NB4 (cell line): ENCODE results near the gene INF2.

Experiments
- DNase-seq: peaks from one replicate; pipeline ENCODE4 v3.0.0; 2010; ENCODE audit warnings: low read depth
- H3K4me3 ChIP-seq: one replicate; pipeline ENCODE4 v1.5.1; 2011; ENCODE audit warnings: mild to moderate bottlenecking, low read depth, low read length, moderate library complexity
- MAX ChIP-seq: IDR thresholded peaks from 2 replicates; pipeline ENCODE4 v1.6.1; 2011; ENCODE audit warnings: low read depth, low read length
- MYC ChIP-seq: IDR thresholded peaks from 2 replicates; pipeline ENCODE4 v1.6.1; 2011; ENCODE audit warnings: low read depth, low read length
- POLR2A ChIP-seq: IDR thresholded peaks from 2 replicates; pipeline ENCODE4 v1.6.1; 2011; ENCODE audit warnings: mild to moderate bottlenecking; ENCODE audit not compliant: insufficient read length; ENCODE audit errors: extremely low read depth
- TF ChIP-seq, protein P1 (sequence below): IDR thresholded peaks from one replicate; pipeline ENCODE4 v1.5.1; 2012; ENCODE audit warnings: low read depth, low read length

Gene INF2

DNA sequence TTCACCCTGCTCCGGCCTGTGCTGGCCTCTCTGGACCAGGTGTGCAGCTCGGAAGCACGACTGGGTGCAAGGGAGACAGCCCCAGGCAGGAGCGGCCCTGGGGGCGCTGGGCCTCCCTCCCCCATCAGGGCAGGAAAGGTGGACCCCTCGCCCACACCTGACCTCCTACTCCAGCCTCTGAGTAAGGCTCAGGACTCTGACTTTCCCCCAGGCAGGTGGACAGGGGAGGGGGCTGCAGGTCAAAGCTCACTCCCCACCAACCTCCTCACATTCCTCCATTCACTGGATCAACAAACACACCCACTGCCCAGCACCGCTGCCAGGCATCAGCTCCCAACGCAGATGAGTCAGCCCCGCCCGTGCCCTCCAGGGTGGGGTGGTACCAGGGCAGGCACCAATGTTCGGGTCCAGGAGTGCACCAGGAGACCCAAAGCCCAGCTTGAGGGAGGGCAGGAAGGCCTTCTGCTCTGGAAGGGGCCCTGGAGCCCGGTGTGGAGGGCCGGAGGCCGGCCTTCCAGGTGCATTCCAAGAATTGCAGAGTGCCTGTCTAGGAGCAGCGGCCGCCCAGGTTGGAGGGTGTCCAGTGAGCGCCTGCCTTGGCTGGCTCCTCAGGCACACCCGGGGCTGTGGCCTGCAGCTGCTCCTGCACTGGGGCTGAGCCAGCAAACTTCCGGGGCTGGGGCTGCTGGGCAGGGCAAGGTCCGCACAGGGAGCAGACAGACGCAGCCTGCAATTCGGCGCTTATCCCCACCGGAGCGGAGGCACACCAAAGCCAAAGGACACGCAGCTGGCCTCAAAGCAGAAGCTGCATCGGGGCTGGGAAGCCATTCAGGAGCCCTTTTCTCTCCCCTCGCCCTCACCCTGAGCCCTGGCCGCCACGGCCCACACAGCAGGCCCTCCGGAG, 1.6 kb upstream of the INF2 start:
- H3K4me3 ChIP-seq: no peak overlapping the region
- TF ChIP-seq MAX: no peak
- no peak for TF ChIP-seq POLR2A
- TF ChIP-seq, protein P1, sequence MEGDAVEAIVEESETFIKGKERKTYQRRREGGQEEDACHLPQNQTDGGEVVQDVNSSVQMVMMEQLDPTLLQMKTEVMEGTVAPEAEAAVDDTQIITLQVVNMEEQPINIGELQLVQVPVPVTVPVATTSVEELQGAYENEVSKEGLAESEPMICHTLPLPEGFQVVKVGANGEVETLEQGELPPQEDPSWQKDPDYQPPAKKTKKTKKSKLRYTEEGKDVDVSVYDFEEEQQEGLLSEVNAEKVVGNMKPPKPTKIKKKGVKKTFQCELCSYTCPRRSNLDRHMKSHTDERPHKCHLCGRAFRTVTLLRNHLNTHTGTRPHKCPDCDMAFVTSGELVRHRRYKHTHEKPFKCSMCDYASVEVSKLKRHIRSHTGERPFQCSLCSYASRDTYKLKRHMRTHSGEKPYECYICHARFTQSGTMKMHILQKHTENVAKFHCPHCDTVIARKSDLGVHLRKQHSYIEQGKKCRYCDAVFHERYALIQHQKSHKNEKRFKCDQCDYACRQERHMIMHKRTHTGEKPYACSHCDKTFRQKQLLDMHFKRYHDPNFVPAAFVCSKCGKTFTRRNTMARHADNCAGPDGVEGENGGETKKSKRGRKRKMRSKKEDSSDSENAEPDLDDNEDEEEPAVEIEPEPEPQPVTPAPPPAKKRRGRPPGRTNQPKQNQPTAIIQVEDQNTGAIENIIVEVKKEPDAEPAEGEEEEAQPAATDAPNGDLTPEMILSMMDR: no peak
- no peak for TF ChIP-seq MYC
- peak; percentile 46 for DNase-seq

GRCh38 chr14:104688505-104689108, 811 bp upstream of the INF2 start:
- TF ChIP-seq, protein P1: no peak
- TF ChIP-seq POLR2A: no peak
- no peak for TF ChIP-seq MYC
- no peak for TF ChIP-seq MAX
- no peak overlapping the region for H3K4me3 ChIP-seq
- DNase-seq: no peak

DNA sequence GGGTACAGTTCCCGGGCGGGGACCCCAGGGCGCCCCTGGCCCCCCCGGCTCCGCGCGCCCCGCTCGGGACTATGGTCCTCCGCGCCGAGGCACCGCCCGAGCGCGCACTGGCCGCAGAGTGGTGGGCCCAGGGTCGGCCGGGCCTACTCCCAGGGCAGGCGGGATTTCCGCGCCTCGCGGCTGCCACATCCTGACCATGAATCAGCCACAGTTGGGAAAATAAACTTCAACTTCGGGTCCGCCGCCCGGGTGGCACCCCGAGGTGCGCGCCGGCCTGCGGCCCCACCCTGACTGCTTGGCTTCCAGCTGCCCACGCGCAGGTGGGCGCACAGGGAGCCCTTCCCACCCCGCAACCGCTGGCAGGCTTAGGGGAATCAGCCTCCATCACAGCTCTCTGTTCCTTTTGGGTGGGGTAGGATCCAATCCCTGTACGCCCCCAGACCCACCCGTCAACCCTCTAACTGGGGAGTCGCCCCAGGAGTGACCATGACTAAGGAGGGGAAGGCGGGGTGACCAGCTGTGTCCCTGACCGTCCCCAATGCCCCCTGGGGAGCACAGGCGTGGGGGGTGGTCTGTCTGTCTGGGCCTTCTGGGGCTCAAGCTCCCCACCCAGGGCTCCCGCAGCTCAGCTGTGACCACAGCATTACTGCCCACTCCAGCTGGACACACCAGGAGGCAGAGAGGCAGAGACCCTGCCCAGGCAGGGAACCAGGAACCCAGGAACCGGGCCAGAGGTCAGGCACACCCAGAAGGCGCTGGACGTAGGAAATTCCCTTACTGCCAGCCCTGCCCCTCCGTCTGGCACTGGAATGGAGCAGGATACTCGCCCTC, 678 bp downstream of the INF2 start:
- TF ChIP-seq POLR2A (no peak), MAX (no peak), MYC (no peak; the same call in 1 of the 2 replicates)
- TF ChIP-seq, protein P1: no peak
- peak overlapping the region; percentile 67 for H3K4me3 ChIP-seq
- peak; percentile 38 for DNase-seq

DNA sequence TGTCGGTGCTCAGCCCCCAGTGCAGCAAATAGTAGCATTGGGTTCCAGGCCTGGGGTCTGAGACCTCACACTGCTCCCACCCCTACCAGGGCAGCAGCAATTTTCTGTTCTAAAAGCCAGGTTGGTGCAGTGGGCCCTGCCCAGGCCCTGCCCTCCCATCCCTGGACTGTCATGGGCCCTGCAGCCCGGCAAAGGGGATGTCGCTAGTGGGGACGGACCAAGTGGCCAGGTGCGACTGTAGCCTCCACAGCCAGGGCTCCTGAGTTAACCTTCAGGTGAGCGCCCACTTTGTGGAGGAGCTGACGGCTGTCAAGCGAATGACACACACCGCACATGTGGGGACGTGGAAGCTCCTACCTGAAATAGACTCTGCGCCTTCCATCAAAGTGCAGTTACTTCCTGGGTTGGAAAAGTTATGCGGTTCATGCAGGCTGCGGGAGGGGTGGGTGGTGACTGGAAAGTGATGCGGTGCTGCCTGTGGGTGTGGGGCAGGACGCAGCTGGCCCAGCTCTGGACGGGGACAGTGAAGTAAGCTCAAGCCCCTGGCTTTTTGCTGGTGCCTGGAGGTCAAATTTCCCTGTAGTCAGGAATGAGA, 1.5 kb downstream of the INF2 start:
- DNase-seq: no peak
- TF ChIP-seq MYC: no peak
- TF ChIP-seq POLR2A: no peak
- no peak for TF ChIP-seq MAX
- TF ChIP-seq, protein P1: no peak
- H3K4me3 ChIP-seq: peak overlapping the region; percentile 67

DNA sequence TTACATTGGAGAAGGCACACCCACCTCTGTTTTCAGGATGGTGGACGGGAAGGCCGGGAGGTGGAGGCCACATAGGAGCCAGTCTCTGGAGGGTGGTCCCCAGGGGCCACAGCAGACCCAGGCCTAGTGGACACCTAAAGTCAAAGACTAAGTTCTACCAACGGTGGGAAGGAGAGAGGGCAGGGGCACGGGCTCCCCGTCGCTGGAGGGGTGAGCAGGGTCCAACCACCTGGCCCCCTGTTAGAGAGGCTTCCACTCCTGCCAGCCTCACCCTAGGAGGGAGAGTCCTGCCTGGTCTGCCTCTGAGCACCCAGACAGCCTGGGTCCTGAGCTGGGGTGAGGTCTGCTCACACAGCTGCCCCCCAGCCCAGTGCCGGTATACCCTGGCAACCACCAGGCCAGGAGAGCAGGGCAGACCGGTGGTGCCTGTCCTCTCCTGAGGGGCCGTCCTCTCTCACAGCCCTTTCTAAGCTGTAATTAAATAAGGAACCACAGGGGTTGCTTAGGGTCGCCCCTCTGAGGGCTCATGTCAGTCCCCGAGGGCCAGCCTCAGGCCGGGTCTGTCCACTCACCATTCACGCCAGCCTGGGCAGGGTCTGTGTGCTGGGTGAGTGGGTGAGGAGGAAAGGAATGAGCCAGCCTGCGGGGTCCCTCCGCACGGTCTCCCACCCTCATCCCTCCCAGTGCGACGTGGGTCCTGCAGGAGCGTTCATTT, 2.3 kb downstream of the INF2 start:
- TF ChIP-seq MAX (no peak), POLR2A (no peak), MYC (no peak)
- TF ChIP-seq, protein P1: no peak
- no peak for DNase-seq
- H3K4me3 ChIP-seq: no peak overlapping the region
